Vagina (tissue), 2 donors: ENCODE results near the gene CMIP. TPM values are rescaled to one million over a fixed set of nuclear protein-coding genes. Genes with fewer than 3 reads are reported as not detected.

Experiments used
- DNase-seq, 2 donors: peaks; one replicate each; pipeline ENCODE4 v3.0.0-alpha.2; 2017; ENCODE audit errors: extremely low spot score in 2 of 2
- H3K27ac ChIP-seq: fragments of 200-600 bp; sonication (generic); one replicate; pipeline ENCODE4 v1.5.1; 2019
- H3K27me3 ChIP-seq: fragments of 200-600 bp; sonication (generic); one replicate; pipeline ENCODE4 v1.5.1; 2019
- H3K36me3 ChIP-seq, 2 donors: fragments of 200-600 bp; sonication (generic); one replicate each; pipeline ENCODE4 v1.5.1; 2017 to 2019
- H3K4me1 ChIP-seq: fragments of 200-600 bp; sonication (generic); one replicate; pipeline ENCODE4 v1.5.1; 2019
- H3K4me3 ChIP-seq, 2 donors: fragments of 200-600 bp; sonication (generic); 1 replicate in 1 of 2; 2 replicates in 1 of 2; pipeline ENCODE4 v1.5.1; 2016 to 2019
- H3K9me3 ChIP-seq: fragments of 200-600 bp; sonication (generic); one replicate; pipeline ENCODE4 v1.5.1; 2019
- CTCF ChIP-seq, 3 experiments: fragments of 450-650 bp in 2 of 3; fragments of 200-600 bp in 1 of 3; sonication (generic) in 1 of 3; IDR thresholded peaks; one replicate each; pipeline ENCODE4 v1.5.1; 2017 to 2019; ENCODE audit warnings: antibody characterized with exemption in 3 of 3, mild to moderate bottlenecking in 2 of 3, moderate library complexity in 2 of 3
- POLR2A ChIP-seq, 2 donors: fragments of 450-650 bp; IDR thresholded peaks; one replicate each; pipeline ENCODE4 v1.6.1; 2017; ENCODE audit warnings: antibody characterized with exemption in 2 of 2, mild to moderate bottlenecking in 2 of 2, moderate library complexity in 2 of 2
- POLR2AphosphoS5 ChIP-seq, 2 donors: sonication (generic); formaldehyde crosslinking; IDR thresholded peaks; one replicate each; pipeline ENCODE4 v1.9.0; 2017; ENCODE audit warnings: antibody characterized with exemption in 2 of 2, mild to moderate bottlenecking in 2 of 2, low read depth in 1 of 2; ENCODE audit not compliant: insufficient read depth in 1 of 2
- intact Hi-C: fragments of 100-400 bp; cut with DNase I; formaldehyde crosslinking; loops from one replicate; pipeline ENCODE4 v1.15.1; 2023
- total RNA-seq: library from RNA; depleted of rRNA; stranded (reverse); fragments of >200 nt; gene quantifications from one replicate; pipeline ENCODE4 v1.2.3, GENCODE V29; 2016

CMIP gene
- total RNA-seq, 1 donor from 2014 or later, result 66.3 TPM

GRCh38 chr16:81589975-81590650, 145.5 kb downstream of the CMIP start:
- Histone ChIP-seq H3K27me3 (no peaks in the 10 kb centered on the region), H3K36me3 (no peaks in the 10 kb centered on the region), H3K9me3 (no peaks in the 10 kb centered on the region), H3K4me3 (no peak overlapping the region), H3K4me1 (peaks cover 12% of the 10 kb centered on the region), H3K27ac (no peak overlapping the region)
- TF ChIP-seq CTCF (IDR thresholded peaks at IDR 0.05), result no peak
- TF ChIP-seq POLR2AphosphoS5 (IDR thresholded peaks at IDR 0.05; ENCODE audit: insufficient read depth in 1 of 2, low read depth in 1 of 2), result no peak
- no peak for TF ChIP-seq POLR2A (IDR thresholded peaks at IDR 0.05)
- DNase-seq, result no peak
- intact Hi-C loops, result no loop called here

- no peaks in the 10 kb centered on the region for H3K27me3 ChIP-seq
- DNase-seq, result no peak
- H3K36me3 ChIP-seq, result no peaks in the 10 kb centered on the region
- intact Hi-C loops, result no loop called here
- no peaks in the 10 kb centered on the region for H3K9me3 ChIP-seq
- H3K4me3 ChIP-seq, result no peak overlapping the region
- H3K27ac ChIP-seq, result no peak overlapping the region
- TF ChIP-seq POLR2A (IDR thresholded peaks at IDR 0.05), result no peak
- TF ChIP-seq POLR2AphosphoS5 (IDR thresholded peaks at IDR 0.05; ENCODE audit: insufficient read depth in 1 of 2, low read depth in 1 of 2), result no peak
- TF ChIP-seq CTCF (IDR thresholded peaks at IDR 0.05), result no peak
- H3K4me1 ChIP-seq, result peaks cover 11% of the 10 kb centered on the region
Measured at GRCh38 chr16:81590714-81591544, 146.3 kb downstream of the CMIP start.

GRCh38 chr16:81591545-81591870, 146.9 kb downstream of the CMIP start:
- TF ChIP-seq POLR2AphosphoS5 (IDR thresholded peaks at IDR 0.05; ENCODE audit: insufficient read depth in 1 of 2, low read depth in 1 of 2), result no peak
- TF ChIP-seq CTCF (IDR thresholded peaks at IDR 0.05), result no peak
- no peak for TF ChIP-seq POLR2A (IDR thresholded peaks at IDR 0.05)
- Histone ChIP-seq H3K4me3 (no peak overlapping the region), H3K4me1 (peaks cover 11% of the 10 kb centered on the region), H3K27ac (no peak overlapping the region), H3K9me3 (no peaks in the 10 kb centered on the region), H3K27me3 (no peaks in the 10 kb centered on the region), H3K36me3 (no peaks in the 10 kb centered on the region)
- DNase-seq, result no peak
- intact Hi-C loops, result no loop called here

GRCh38 chr16:81592353-81592866, 147.8 kb downstream of the CMIP start:
- no peaks in the 10 kb centered on the region for H3K36me3 ChIP-seq
- H3K27ac ChIP-seq, result no peak overlapping the region
- intact Hi-C loops, result no loop called here
- no peak overlapping the region for H3K4me3 ChIP-seq
- H3K27me3 ChIP-seq, result no peaks in the 10 kb centered on the region
- no peaks in the 10 kb centered on the region for H3K9me3 ChIP-seq
- H3K4me1 ChIP-seq, result peaks cover 11% of the 10 kb centered on the region
- TF ChIP-seq CTCF (IDR thresholded peaks at IDR 0.05), result no peak
- no peak for TF ChIP-seq POLR2AphosphoS5 (IDR thresholded peaks at IDR 0.05; ENCODE audit: insufficient read depth in 1 of 2, low read depth in 1 of 2)
- no peak for TF ChIP-seq POLR2A (IDR thresholded peaks at IDR 0.05)
- no peak for DNase-seq

- intact Hi-C loops, result no loop called here
- H3K27me3 ChIP-seq, result no peaks in the 10 kb centered on the region
- no peak overlapping the region for H3K4me3 ChIP-seq
- H3K4me1 ChIP-seq, result peaks cover 11% of the 10 kb centered on the region
- no peak overlapping the region for H3K27ac ChIP-seq
- DNase-seq, result no peak
- no peaks in the 10 kb centered on the region for H3K9me3 ChIP-seq
- H3K36me3 ChIP-seq, result no peaks in the 10 kb centered on the region
- TF ChIP-seq POLR2A (IDR thresholded peaks at IDR 0.05) (no peak), POLR2AphosphoS5 (IDR thresholded peaks at IDR 0.05; ENCODE audit: insufficient read depth in 1 of 2, low read depth in 1 of 2) (no peak), CTCF (IDR thresholded peaks at IDR 0.05) (no peak)
Measured at GRCh38 chr16:81593481-81593880, 148.9 kb downstream of the CMIP start.
